PFSK-1 (cell line): ENCODE data around the gene NDUFA6.

Experiments used
- POLR2AphosphoS5 ChIP-seq: IDR thresholded peaks from 2 replicates; pipeline ENCODE4 v1.6.1; 2012; ENCODE audit warnings: low read depth, mild to moderate bottlenecking, control low read depth, low read length, moderate library complexity
- SIN3A ChIP-seq: IDR thresholded peaks from 2 replicates; pipeline ENCODE4 v1.6.1; 2012; ENCODE audit warnings: mild to moderate bottlenecking, low read length, moderate library complexity, borderline replicate concordance; ENCODE audit not compliant: insufficient read depth
- TF ChIP-seq, protein P1 (sequence below), 2 experiments: IDR thresholded peaks; 2 replicates each; pipeline versions ENCODE4 v1.6.1 to v1.8.0; 2011 to 2012; ENCODE audit warnings: low read depth in 2 of 2, low read length in 2 of 2, control low read depth in 1 of 2, inconsistent platforms in 1 of 2, mild to moderate bottlenecking in 1 of 2, moderate library complexity in 1 of 2; ENCODE audit not compliant: insufficient read depth in 1 of 2

DNA sequence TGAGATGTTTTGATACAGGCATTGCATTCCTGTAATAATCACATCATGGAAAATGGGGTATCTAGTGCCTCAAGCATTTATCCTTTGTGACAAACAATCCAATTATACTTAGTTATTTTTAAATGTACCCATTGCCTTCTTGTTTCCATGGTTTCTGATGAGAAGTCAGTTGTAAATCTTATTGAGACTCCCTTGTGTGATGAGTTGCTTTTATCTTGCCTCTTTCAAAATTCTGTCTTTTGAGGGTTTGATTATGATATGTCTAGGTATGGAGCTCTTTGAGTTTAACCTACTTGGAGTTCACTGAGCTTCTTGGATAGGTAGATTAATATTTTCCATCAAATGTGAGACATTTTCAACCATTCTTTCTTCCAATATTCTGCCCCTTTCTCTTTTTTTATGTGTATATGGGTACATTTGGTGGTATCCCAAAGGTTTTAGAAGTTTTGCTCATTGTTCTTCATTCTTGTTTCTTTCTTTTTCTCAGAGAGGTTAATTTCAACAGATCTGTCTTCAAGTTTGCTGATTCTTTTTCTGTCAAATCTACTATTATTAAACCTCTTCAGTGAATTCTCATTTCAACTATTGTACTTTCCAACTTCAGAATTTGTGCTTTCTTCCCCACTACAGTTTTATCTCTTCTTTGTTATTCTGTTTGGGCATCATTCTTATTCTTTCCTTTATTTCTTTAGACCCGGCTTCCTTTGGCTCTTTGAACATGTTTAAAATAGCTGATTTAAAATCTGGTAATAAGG is 33.6 kb downstream of the NDUFA6 start:
- TF ChIP-seq, protein P1, sequence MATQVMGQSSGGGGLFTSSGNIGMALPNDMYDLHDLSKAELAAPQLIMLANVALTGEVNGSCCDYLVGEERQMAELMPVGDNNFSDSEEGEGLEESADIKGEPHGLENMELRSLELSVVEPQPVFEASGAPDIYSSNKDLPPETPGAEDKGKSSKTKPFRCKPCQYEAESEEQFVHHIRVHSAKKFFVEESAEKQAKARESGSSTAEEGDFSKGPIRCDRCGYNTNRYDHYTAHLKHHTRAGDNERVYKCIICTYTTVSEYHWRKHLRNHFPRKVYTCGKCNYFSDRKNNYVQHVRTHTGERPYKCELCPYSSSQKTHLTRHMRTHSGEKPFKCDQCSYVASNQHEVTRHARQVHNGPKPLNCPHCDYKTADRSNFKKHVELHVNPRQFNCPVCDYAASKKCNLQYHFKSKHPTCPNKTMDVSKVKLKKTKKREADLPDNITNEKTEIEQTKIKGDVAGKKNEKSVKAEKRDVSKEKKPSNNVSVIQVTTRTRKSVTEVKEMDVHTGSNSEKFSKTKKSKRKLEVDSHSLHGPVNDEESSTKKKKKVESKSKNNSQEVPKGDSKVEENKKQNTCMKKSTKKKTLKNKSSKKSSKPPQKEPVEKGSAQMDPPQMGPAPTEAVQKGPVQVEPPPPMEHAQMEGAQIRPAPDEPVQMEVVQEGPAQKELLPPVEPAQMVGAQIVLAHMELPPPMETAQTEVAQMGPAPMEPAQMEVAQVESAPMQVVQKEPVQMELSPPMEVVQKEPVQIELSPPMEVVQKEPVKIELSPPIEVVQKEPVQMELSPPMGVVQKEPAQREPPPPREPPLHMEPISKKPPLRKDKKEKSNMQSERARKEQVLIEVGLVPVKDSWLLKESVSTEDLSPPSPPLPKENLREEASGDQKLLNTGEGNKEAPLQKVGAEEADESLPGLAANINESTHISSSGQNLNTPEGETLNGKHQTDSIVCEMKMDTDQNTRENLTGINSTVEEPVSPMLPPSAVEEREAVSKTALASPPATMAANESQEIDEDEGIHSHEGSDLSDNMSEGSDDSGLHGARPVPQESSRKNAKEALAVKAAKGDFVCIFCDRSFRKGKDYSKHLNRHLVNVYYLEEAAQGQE (IDR thresholded peaks at IDR 0.05; ENCODE audit: insufficient read depth in 1 of 2, low read depth in 2 of 2, low read length in 2 of 2): no peak
- no peak for TF ChIP-seq POLR2AphosphoS5
- TF ChIP-seq SIN3A: no peak
